Gastrocnemius medialis (tissue), 4 donors: ENCODE data around the gene PLAAT4. TPM values are rescaled to one million over a fixed set of nuclear protein-coding genes. Genes with fewer than 3 reads are reported as not detected.
"Not testable (repeated sequence)": the region's sequence is repeated elsewhere in the genome, so short reads cannot be mapped to it uniquely, and the experiment has no call there.

Source experiments
- ATAC-seq, 2 donors: fragments of 150-250 bp; one replicate each; pipeline ENCODE4 v1.9.1; 2016
- DNase-seq, 2 donors: peaks; one replicate each; pipeline ENCODE4 v3.0.0-alpha.2; 2019
- H3K27ac ChIP-seq, 4 donors: fragments of 200-600 bp; sonication (generic); 1 replicate in 1 of 4; 2 replicates in 3 of 4; pipeline ENCODE4 v1.5.1; 2016 to 2018; ENCODE audit warnings: mild to moderate bottlenecking in 2 of 4, moderate library complexity in 1 of 4
- H3K27me3 ChIP-seq, 3 donors: fragments of 200-600 bp; sonication (generic) in 2 of 3; 1 replicate in 1 of 3; 2 replicates in 2 of 3; pipeline versions ENCODE4 v1.5.1 to v1.6.0; 2016 to 2019; ENCODE audit warnings: mild to moderate bottlenecking in 1 of 3, moderate library complexity in 1 of 3
- H3K36me3 ChIP-seq, 2 donors: fragments of 200-600 bp; sonication (generic) in 1 of 2; one replicate each; pipeline ENCODE4 v1.5.1; 2017 to 2018
- H3K4me1 ChIP-seq, 2 donors: fragments of 200-600 bp; sonication (generic) in 1 of 2; one replicate each; pipeline ENCODE4 v1.5.1; 2016 to 2017; ENCODE audit warnings: mild to moderate bottlenecking in 2 of 2
- H3K4me3 ChIP-seq, 4 donors: fragments of 200-600 bp; sonication (generic) in 3 of 4; 1 replicate in 1 of 4; 2 replicates in 3 of 4; pipeline ENCODE4 v1.5.1; 2016 to 2019; ENCODE audit warnings: mild to moderate bottlenecking in 2 of 4
- H3K9me3 ChIP-seq, 3 donors: fragments of 200-600 bp; sonication (generic) in 2 of 3; 1 replicate in 1 of 3; 2 replicates in 2 of 3; pipeline ENCODE4 v1.5.1; 2016 to 2019
- CTCF ChIP-seq, 5 experiments: fragments of 450-650 bp in 3 of 5; fragments of 200-600 bp in 2 of 5; sonication (generic) in 2 of 5; IDR thresholded peaks in 4 of 5; conservative IDR thresholded peaks in 1 of 5; 1 replicate in 4 of 5; 2 replicates in 1 of 5; pipeline ENCODE4 v1.5.1; 2016 to 2019; ENCODE audit warnings: antibody characterized with exemption in 5 of 5, mild to moderate bottlenecking in 3 of 5, moderate library complexity in 3 of 5
- POLR2A ChIP-seq, 2 donors: fragments of 450-650 bp; IDR thresholded peaks; one replicate each; pipeline ENCODE4 v1.6.1; 2017; ENCODE audit warnings: antibody characterized with exemption in 2 of 2, mild to moderate bottlenecking in 2 of 2, moderate library complexity in 2 of 2
- in situ Hi-C, 4 donors: fragments of 200-750 bp; cut with MboI; loops; one replicate each; pipeline versions ENCODE4 v1.15.0 to v1.8.0; 2017; ENCODE audit warnings: low sequenced_read_pairs in 4 of 4
- intact Hi-C: fragments of 100-400 bp; cut with DNase I; formaldehyde crosslinking; loops from one replicate; pipeline ENCODE4 v1.15.1; 2023; ENCODE audit warnings: low total_unique reads
- total RNA-seq, 4 donors: library from RNA; depleted of rRNA; stranded (reverse); fragments of >200 nt; gene quantifications; one replicate each; pipeline versions ENCODE4 v1.1.0 to v1.2.3, GENCODE V29; 2016

Gene PLAAT4
- total RNA-seq, 4 donors from 2014 or later, result 3.1 to 13.2 (median 5.8) TPM

GRCh38 chr11:63574856-63575602 lies 38.4 kb downstream of the PLAAT4 start:
- in situ Hi-C loops (no loop called here), intact Hi-C loops (loop anchor here (2.0 kb wide), 2 partner anchors 36 to 64 kb away; no protein-coding TSS in a partner anchor)
- ATAC-seq (peak; percentile 80 to 89), DNase-seq (peak; percentile 62 to 80)
- Histone ChIP-seq H3K4me1 (peaks cover 26 to 30% of the 10 kb centered on the region in 2 donors), H3K27ac (peak overlapping the region; percentile 66 to 91 (median 82)), H3K36me3 (peaks cover 0 to 2% of the 10 kb centered on the region in 2 donors), H3K9me3 (no peaks in the 10 kb centered on the region), H3K4me3 (peak overlapping the region; percentile 30 to 56 (median 48)), H3K27me3 (no peaks in the 10 kb centered on the region)
- TF ChIP-seq CTCF (IDR thresholded peaks at IDR 0.05 in 4 of 5, conservative IDR thresholded peaks at IDR 0.05 in 1 of 5), result no peak
- TF ChIP-seq POLR2A (IDR thresholded peaks at IDR 0.05), result no peak

GRCh38 chr11:63578882-63579281 lies 42.3 kb downstream of the PLAAT4 start:
- in situ Hi-C loops, ATAC-seq, DNase-seq, H3K9me3 ChIP-seq, intact Hi-C loops, H3K4me3 ChIP-seq, H3K27ac ChIP-seq, H3K27me3 ChIP-seq: not testable (repeated sequence)
- H3K4me1 ChIP-seq, result peaks cover 19 to 22% of the 10 kb centered on the region in 2 donors
- H3K36me3 ChIP-seq, result peaks cover 0 to 39% of the 10 kb centered on the region in 2 donors

GRCh38 chr11:63581224-63581623 lies 44.6 kb downstream of the PLAAT4 start:
- DNase-seq, H3K9me3 ChIP-seq, H3K27me3 ChIP-seq, ATAC-seq, in situ Hi-C loops, intact Hi-C loops, H3K4me1 ChIP-seq, H3K4me3 ChIP-seq, H3K27ac ChIP-seq: not testable (repeated sequence)
- peaks cover 0 to 53% of the 10 kb centered on the region in 2 donors for H3K36me3 ChIP-seq

GRCh38 chr11:63583357-63583677 lies 46.7 kb downstream of the PLAAT4 start:
- Histone ChIP-seq H3K4me3 (no peak overlapping the region), H3K27me3 (no peaks in the 10 kb centered on the region), H3K27ac (no peak overlapping the region), H3K9me3 (no peaks in the 10 kb centered on the region), H3K36me3 (peaks cover 0 to 60% of the 10 kb centered on the region in 2 donors), H3K4me1 (peaks cover 6 to 10% of the 10 kb centered on the region in 2 donors)
- in situ Hi-C loops, result no loop called here
- intact Hi-C loops, result no loop called here
- ATAC-seq (no peak), DNase-seq (no peak)
- TF ChIP-seq POLR2A (IDR thresholded peaks at IDR 0.05) (no peak), CTCF (IDR thresholded peaks at IDR 0.05 in 4 of 5, conservative IDR thresholded peaks at IDR 0.05 in 1 of 5) (no peak)

GRCh38 chr11:63586451-63587166 lies 50.0 kb downstream of the PLAAT4 start:
- intact Hi-C loops, result no loop called here
- H3K4me1 ChIP-seq, result peaks cover 6 to 10% of the 10 kb centered on the region in 2 donors
- no peak for ATAC-seq
- no peak overlapping the region for H3K27ac ChIP-seq
- DNase-seq, result no peak
- H3K36me3 ChIP-seq, result peaks cover 0 to 59% of the 10 kb centered on the region in 2 donors
- no peaks in the 10 kb centered on the region for H3K9me3 ChIP-seq
- TF ChIP-seq CTCF (IDR thresholded peaks at IDR 0.05 in 4 of 5, conservative IDR thresholded peaks at IDR 0.05 in 1 of 5), result no peak
- TF ChIP-seq POLR2A (IDR thresholded peaks at IDR 0.05), result no peak
- H3K27me3 ChIP-seq, result no peaks in the 10 kb centered on the region
- no peak overlapping the region for H3K4me3 ChIP-seq
- in situ Hi-C loops, result no loop called here
